Neural cell (in vitro differentiated cells): ENCODE results near the gene S1PR3. TPM values are rescaled to one million over a fixed set of nuclear protein-coding genes. Genes with fewer than 3 reads are reported as not detected.

ENCODE experiments used
- H2AFZ ChIP-seq: fragments of 200-600, 300-800 bp; sonication (generic), shearing (Covaris generic); 2 replicates; pipeline ENCODE4 v1.6.0; 2014; ENCODE audit warnings: low read depth, mild to moderate bottlenecking, antibody characterized with exemption, low read length, moderate library complexity
- H3F3A ChIP-seq: fragments of 200-600 bp; shearing (Covaris generic); 2 replicates; pipeline ENCODE4 v1.6.1; 2016; ENCODE audit warnings: mild to moderate bottlenecking, moderate library complexity, mixed read lengths, antibody characterized with exemption, low read length; ENCODE audit not compliant: insufficient read depth, poor library complexity, severe bottlenecking
- H3K27ac ChIP-seq: fragments of 200-600, 300-800 bp; sonication (generic), shearing (Covaris generic); 2 replicates; pipeline ENCODE4 v1.5.1; 2014; ENCODE audit warnings: mild to moderate bottlenecking, low read length, moderate library complexity
- H3K27me3 ChIP-seq: fragments of 300-800, 200-600 bp; sonication (generic), shearing (Covaris generic); 2 replicates; pipeline ENCODE4 v1.6.0; 2014; ENCODE audit warnings: mild to moderate bottlenecking, low read depth, low read length, moderate library complexity; ENCODE audit not compliant: insufficient read depth
- H3K36me3 ChIP-seq: fragments of 300-800, 200-600 bp; sonication (generic), shearing (Covaris generic); 2 replicates; pipeline ENCODE4 v1.5.1; 2014; ENCODE audit warnings: mild to moderate bottlenecking, antibody characterized with exemption, low read length, moderate library complexity; ENCODE audit not compliant: insufficient read depth
- H3K4me2 ChIP-seq: fragments of 300-800, 200-600 bp; sonication (generic), shearing (Covaris generic); 2 replicates; pipeline ENCODE4 v1.6.0; 2014; ENCODE audit warnings: mild to moderate bottlenecking, low read length
- H3K4me3 ChIP-seq: fragments of 300-800, 200-600 bp; sonication (generic), shearing (Covaris generic); 2 replicates; pipeline ENCODE4 v1.5.1; 2014; ENCODE audit warnings: mild to moderate bottlenecking, low read length, moderate library complexity
- H3K79me2 ChIP-seq: fragments of 200-600 bp; shearing (Covaris generic); replicated peaks from 2 replicates; pipeline ENCODE4 v1.6.0; 2014; ENCODE audit warnings: mild to moderate bottlenecking, low read length, moderate library complexity; ENCODE audit not compliant: insufficient read depth
- H3K9ac ChIP-seq: fragments of 300-800, 200-600 bp; sonication (generic), shearing (Covaris generic); 2 replicates; pipeline ENCODE4 v1.6.1; 2016; ENCODE audit warnings: mild to moderate bottlenecking, low read length, mixed read lengths
- H3K9me2 ChIP-seq: fragments of 200-600 bp; shearing (Covaris generic); 2 replicates; pipeline ENCODE4 v1.6.1; 2016; ENCODE audit warnings: mild to moderate bottlenecking, low read length, mixed read lengths; ENCODE audit not compliant: insufficient read depth
- H3K9me3 ChIP-seq: fragments of 200-600, 300-800 bp; sonication (generic), shearing (Covaris generic); 2 replicates; pipeline ENCODE4 v1.6.1; 2016; ENCODE audit warnings: mild to moderate bottlenecking, mixed run types, low read length, moderate library complexity, mixed read lengths
- H4K20me1 ChIP-seq: fragments of 200-600 bp; shearing (Covaris generic); 2 replicates; pipeline ENCODE4 v1.6.1; 2016; ENCODE audit warnings: mild to moderate bottlenecking, mixed run types; ENCODE audit not compliant: insufficient read depth
- EP300 ChIP-seq: fragments of 450-650 bp; conservative IDR thresholded peaks from 2 replicates; pipeline ENCODE4 v1.6.1; 2014; ENCODE audit warnings: antibody characterized with exemption, mild to moderate bottlenecking, moderate library complexity; ENCODE audit not compliant: poor library complexity, severe bottlenecking
- EZH2 ChIP-seq: fragments of 200-600, 300-800 bp; shearing (Covaris generic), sonication (generic); IDR thresholded peaks from 2 replicates; pipeline ENCODE4 v1.6.1; 2014; ENCODE audit warnings: antibody characterized with exemption, low read length, borderline replicate concordance, mild to moderate bottlenecking; ENCODE audit not compliant: insufficient read depth, poor library complexity, severe bottlenecking
- MXI1 ChIP-seq: fragments of 450-650 bp; conservative IDR thresholded peaks from 2 replicates; pipeline ENCODE4 v1.6.1; 2014; ENCODE audit warnings: antibody characterized with exemption, mild to moderate bottlenecking; ENCODE audit not compliant: poor library complexity, severe bottlenecking
- POLR2AphosphoS5 ChIP-seq: IDR thresholded peaks from 2 replicates; pipeline ENCODE4 v1.6.1; 2012
- RAD21 ChIP-seq: fragments of 450-650 bp; conservative IDR thresholded peaks from 2 replicates; pipeline ENCODE4 v1.6.1; 2014; ENCODE audit warnings: antibody characterized with exemption, mild to moderate bottlenecking, moderate library complexity
- REST ChIP-seq: IDR thresholded peaks from 2 replicates; pipeline ENCODE4 v1.6.1; 2012; ENCODE audit warnings: borderline replicate concordance
- SMC3 ChIP-seq: fragments of 450-650 bp; conservative IDR thresholded peaks from 2 replicates; pipeline ENCODE4 v1.6.1; 2014; ENCODE audit warnings: antibody characterized with exemption, mild to moderate bottlenecking, moderate library complexity; ENCODE audit not compliant: poor library complexity
- TAF1 ChIP-seq: IDR thresholded peaks from 2 replicates; pipeline ENCODE4 v1.6.1; 2012; ENCODE audit warnings: low read depth
- polyA plus RNA-seq: library from polyadenylated mRNA; depleted of rRNA; stranded (reverse); fragments of >200 nt; gene quantifications from 2 replicates; pipeline ENCODE4 v1.2.3, GENCODE V29; 2014
- TF ChIP-seq, protein P1 (sequence below): fragments of 450-650 bp; IDR thresholded peaks from 2 replicates; pipeline ENCODE4 v1.5.1; 2014; ENCODE audit warnings: antibody characterized with exemption, mild to moderate bottlenecking, moderate library complexity; ENCODE audit not compliant: poor library complexity, severe bottlenecking

S1PR3 gene
- polyA plus RNA-seq, 1 donor from 2014 or later = 0.12 TPM

GRCh38 chr9:88975966-88976889, 15.0 kb upstream of the S1PR3 start:
- no peak overlapping the region for H2AFZ ChIP-seq
- no peak overlapping the region for H3K9ac ChIP-seq
- TF ChIP-seq EZH2 = no peak
- TF ChIP-seq MXI1 = no peak
- TF ChIP-seq TAF1 = no peak
- TF ChIP-seq POLR2AphosphoS5 = no peak
- TF ChIP-seq, protein P1, sequence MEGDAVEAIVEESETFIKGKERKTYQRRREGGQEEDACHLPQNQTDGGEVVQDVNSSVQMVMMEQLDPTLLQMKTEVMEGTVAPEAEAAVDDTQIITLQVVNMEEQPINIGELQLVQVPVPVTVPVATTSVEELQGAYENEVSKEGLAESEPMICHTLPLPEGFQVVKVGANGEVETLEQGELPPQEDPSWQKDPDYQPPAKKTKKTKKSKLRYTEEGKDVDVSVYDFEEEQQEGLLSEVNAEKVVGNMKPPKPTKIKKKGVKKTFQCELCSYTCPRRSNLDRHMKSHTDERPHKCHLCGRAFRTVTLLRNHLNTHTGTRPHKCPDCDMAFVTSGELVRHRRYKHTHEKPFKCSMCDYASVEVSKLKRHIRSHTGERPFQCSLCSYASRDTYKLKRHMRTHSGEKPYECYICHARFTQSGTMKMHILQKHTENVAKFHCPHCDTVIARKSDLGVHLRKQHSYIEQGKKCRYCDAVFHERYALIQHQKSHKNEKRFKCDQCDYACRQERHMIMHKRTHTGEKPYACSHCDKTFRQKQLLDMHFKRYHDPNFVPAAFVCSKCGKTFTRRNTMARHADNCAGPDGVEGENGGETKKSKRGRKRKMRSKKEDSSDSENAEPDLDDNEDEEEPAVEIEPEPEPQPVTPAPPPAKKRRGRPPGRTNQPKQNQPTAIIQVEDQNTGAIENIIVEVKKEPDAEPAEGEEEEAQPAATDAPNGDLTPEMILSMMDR = no peak
- no peak for TF ChIP-seq RAD21
- no peak for TF ChIP-seq EP300
- no peaks in the 10 kb centered on the region for H3K9me2 ChIP-seq
- no peaks in the 10 kb centered on the region for H3K79me2 ChIP-seq
- no peaks in the 10 kb centered on the region for H3F3A ChIP-seq
- H3K9me3 ChIP-seq = no peaks in the 10 kb centered on the region
- no peaks in the 10 kb centered on the region for H3K36me3 ChIP-seq
- no peaks in the 10 kb centered on the region for H4K20me1 ChIP-seq
- H3K27me3 ChIP-seq = no peaks in the 10 kb centered on the region
- no peak overlapping the region for H3K4me2 ChIP-seq
- no peak overlapping the region for H3K27ac ChIP-seq
- no peak overlapping the region for H3K4me3 ChIP-seq

DNA sequence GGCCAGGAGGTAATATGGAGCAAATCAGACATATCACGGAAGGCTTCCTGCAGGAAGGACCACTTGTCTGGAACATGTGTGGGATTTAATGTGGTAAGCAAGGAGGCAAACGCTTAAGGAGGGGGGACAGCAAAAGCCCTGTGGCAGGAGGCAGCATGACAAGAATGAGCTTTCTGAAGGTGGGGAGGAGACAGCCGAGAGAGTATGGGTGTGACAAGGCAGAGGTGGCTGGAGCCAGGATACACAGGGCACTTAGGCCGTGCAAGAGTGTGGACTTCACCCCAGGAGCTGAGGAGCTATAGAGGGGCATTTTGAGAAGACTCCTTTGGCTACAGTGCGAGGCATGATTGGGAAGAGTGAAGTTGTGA, 14.4 kb upstream of the S1PR3 start:
- H3K9ac ChIP-seq = no peak overlapping the region
- H4K20me1 ChIP-seq = no peaks in the 10 kb centered on the region
- H3K27ac ChIP-seq = no peak overlapping the region
- H3K4me3 ChIP-seq = no peak overlapping the region
- H3K9me2 ChIP-seq = no peaks in the 10 kb centered on the region
- no peaks in the 10 kb centered on the region for H3K79me2 ChIP-seq
- H3F3A ChIP-seq = no peaks in the 10 kb centered on the region
- no peaks in the 10 kb centered on the region for H3K9me3 ChIP-seq
- H3K36me3 ChIP-seq = no peaks in the 10 kb centered on the region
- H3K4me2 ChIP-seq = no peak overlapping the region
- TF ChIP-seq REST (no peak), EP300 (no peak), POLR2AphosphoS5 (no peak), RAD21 (no peak), TAF1 (no peak), SMC3 (no peak), EZH2 (no peak), MXI1 (no peak)
- TF ChIP-seq, protein P1 = no peak
- no peaks in the 10 kb centered on the region for H3K27me3 ChIP-seq
- no peak overlapping the region for H2AFZ ChIP-seq
